PC-9 (cell line): ENCODE results near the gene PCGF2. TPM values are rescaled to one million over a fixed set of nuclear protein-coding genes. Genes with fewer than 3 reads are reported as not detected.

ENCODE experiments used
- BruUV-seq: library from RNA; stranded (reverse); fragments of 400-500 nt; replicated peaks from 2 replicates; lab custom pipeline; 2021; lab: Mats Ljungman, UMichigan
- CTCF ChIA-PET: fragments of 300-600 bp; sonication (Branson Sonifier 250); formaldehyde crosslinking; loops from one replicate; lab custom pipeline; 2022; ENCODE audit warnings: antibody characterized with exemption; lab: Charles Lee
- POLR2A ChIA-PET: fragments of 300-600 bp; sonication (Branson Sonifier 250); formaldehyde crosslinking; loops from one replicate; lab custom pipeline; 2022; ENCODE audit warnings: antibody characterized with exemption; ENCODE audit not compliant: unreplicated experiment; lab: Charles Lee
- DNase-seq, 2 experiments: peaks; one replicate each; pipeline versions ENCODE4 v3.0.0 to v3.0.0-alpha.2; 2015 to 2022; ENCODE audit warnings: mixed read lengths in 1 of 2
- H2AFZ ChIP-seq: fragments of 200-600 bp; sonication (generic); 2 replicates; pipeline ENCODE4 v1.8.1; 2017; ENCODE audit warnings: antibody characterized with exemption
- H3F3A ChIP-seq: fragments of 200-600 bp; sonication (generic); 2 replicates; pipeline ENCODE4 v1.8.1; 2017; ENCODE audit warnings: antibody characterized with exemption, mild to moderate bottlenecking, low read depth; ENCODE audit not compliant: insufficient read depth
- H3K27ac ChIP-seq: fragments of 200-600 bp; sonication (generic); 2 replicates; pipeline ENCODE4 v1.6.1; 2016; ENCODE audit warnings: mixed run types
- H3K27me3 ChIP-seq: fragments of 200-600 bp; sonication (generic); 2 replicates; pipeline ENCODE4 v1.6.1; 2016; ENCODE audit warnings: low read depth, mixed run types; ENCODE audit not compliant: insufficient read depth
- H3K36me3 ChIP-seq: fragments of 200-600 bp; sonication (generic); 2 replicates; pipeline ENCODE4 v1.6.1; 2016; ENCODE audit warnings: low read depth, mixed run types
- H3K4me1 ChIP-seq: fragments of 200-600 bp; sonication (generic); replicated peaks from 2 replicates; pipeline ENCODE4 v1.6.1; 2016; ENCODE audit warnings: mixed run types; ENCODE audit not compliant: insufficient read depth
- H3K4me2 ChIP-seq: fragments of 200-600 bp; sonication (generic); 2 replicates; pipeline ENCODE4 v1.6.1; 2017; ENCODE audit warnings: mixed run types
- H3K4me3 ChIP-seq: fragments of 200-600 bp; sonication (generic); 2 replicates; pipeline ENCODE4 v1.6.1; 2016; ENCODE audit warnings: mixed run types
- H3K79me2 ChIP-seq: fragments of 200-600 bp; sonication (generic); 2 replicates; pipeline ENCODE4 v1.6.1; 2017; ENCODE audit warnings: low read depth, mixed run types
- H3K9me2 ChIP-seq: fragments of 200-600 bp; sonication (generic); 2 replicates; pipeline ENCODE4 v1.8.1; 2017; ENCODE audit warnings: mild to moderate bottlenecking; ENCODE audit not compliant: insufficient read depth
- H3K9me3 ChIP-seq: fragments of 200-600 bp; sonication (generic); 2 replicates; pipeline ENCODE4 v1.8.1; 2016; ENCODE audit warnings: low read depth; ENCODE audit not compliant: insufficient read depth
- H4K20me1 ChIP-seq: fragments of 200-600 bp; sonication (generic); 2 replicates; pipeline ENCODE4 v1.8.1; 2017; ENCODE audit not compliant: insufficient read depth
- CTCF ChIP-seq: fragments of 200-600 bp; sonication (generic); conservative IDR thresholded peaks from 2 replicates; pipeline ENCODE4 v1.6.1; 2017; ENCODE audit warnings: mixed run types, antibody characterized with exemption, mild to moderate bottlenecking, moderate library complexity
- EZH2 ChIP-seq: fragments of 200-600 bp; sonication (generic); IDR thresholded peaks from 2 replicates; pipeline ENCODE4 v1.8.0; 2017; ENCODE audit warnings: antibody characterized with exemption, low read depth
- intact Hi-C: fragments of 100-400 bp; cut with micrococcal nuclease; formaldehyde crosslinking; loops from one replicate; pipeline ENCODE4 v1.10.0; 2022; ENCODE audit not compliant: unreplicated experiment
- total RNA-seq: library from RNA; stranded (reverse); gene quantifications from 2 replicates; pipeline ENCODE4 v1.2.3, GENCODE V29; 2021

Gene PCGF2
- total RNA-seq, 1 experiment from 2014 or later = 43.3 TPM

GRCh38 chr17:38747463-38748148 is 530 bp downstream of the PCGF2 start:
- Histone ChIP-seq H3K36me3 (no peaks in the 10 kb centered on the region), H3K27me3 (no peaks in the 10 kb centered on the region), H3K9me3 (no peaks in the 10 kb centered on the region), H3K9me2 (no peaks in the 10 kb centered on the region), H3K4me3 (peak overlapping the region; percentile 98), H4K20me1 (peaks cover 31% of the 10 kb centered on the region), H3F3A (peaks cover 37% of the 10 kb centered on the region), H3K79me2 (peaks cover 77% of the 10 kb centered on the region), H3K4me1 (peaks cover 27% of the 10 kb centered on the region), H2AFZ (peak overlapping the region; percentile 89), H3K4me2 (peak overlapping the region; percentile 86), H3K27ac (0 out of 2 replicates have a peak overlapping the region, but pooled peaks have one; percentile 25)
- POLR2A ChIA-PET = no interaction called here
- no TSS peak for BruUV-seq
- CTCF ChIA-PET = no interaction called here
- TF ChIP-seq EZH2 (no peak), CTCF (no peak; the same call in 1 of the 2 replicates)
- no peak for DNase-seq
- intact Hi-C loops = loop anchor here (2.0 kb wide), 2 partner anchors 43 to 121 kb away; partner anchors contain the start of gene MLLT6

DNA sequence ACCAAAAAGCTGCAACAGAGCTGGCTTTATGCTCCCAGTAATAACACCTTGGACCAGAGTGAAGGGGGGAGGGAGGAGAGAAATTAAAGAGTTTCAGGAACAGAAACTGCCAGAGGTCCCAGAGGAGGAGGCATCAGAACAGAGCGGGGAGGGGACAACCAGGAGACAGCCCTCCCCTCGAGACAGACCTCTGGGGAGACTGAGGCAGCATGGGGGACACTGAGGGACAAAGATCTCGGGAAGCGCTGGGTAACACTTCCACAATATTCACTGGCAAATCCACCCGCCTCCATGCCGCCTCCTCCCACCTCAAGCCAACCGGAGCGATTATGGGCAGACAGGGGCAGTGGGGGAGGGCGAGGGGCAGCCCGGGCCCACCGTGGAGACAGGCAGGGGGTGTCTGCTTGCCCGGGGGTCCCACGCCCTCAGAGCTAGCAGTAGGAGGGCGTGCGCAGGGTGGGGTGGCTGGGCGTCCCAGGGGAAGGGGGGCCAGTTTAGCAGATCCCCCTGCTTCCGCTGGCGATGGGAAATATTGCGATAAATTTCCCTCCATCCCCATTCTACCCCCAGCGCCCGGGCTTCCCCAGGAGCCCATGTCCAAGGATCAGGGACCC is 1.2 kb downstream of the PCGF2 start:
- no peak overlapping the region for H3K27ac ChIP-seq
- CTCF ChIA-PET = interaction anchor here (0.7 kb wide), 1 partner anchor 62 kb away, joined by 3 read pairs; no protein-coding TSS in a partner anchor

More for the DNA sequence above, 1.2 kb downstream of the PCGF2 start:
- DNase-seq = no peak
- intact Hi-C loops = no loop called here
- H4K20me1 ChIP-seq = peaks cover 38% of the 10 kb centered on the region
- BruUV-seq = no TSS peak
- peak overlapping the region; percentile 98 for H3K4me3 ChIP-seq
- no peaks in the 10 kb centered on the region for H3K9me2 ChIP-seq
- no peaks in the 10 kb centered on the region for H3K27me3 ChIP-seq
- TF ChIP-seq EZH2 (no peak), CTCF (no peak)
- H3K4me2 ChIP-seq = peak overlapping the region; percentile 86
- peaks cover 84% of the 10 kb centered on the region for H3K79me2 ChIP-seq
- POLR2A ChIA-PET = no interaction called here
- peaks cover 37% of the 10 kb centered on the region for H3F3A ChIP-seq
- no peaks in the 10 kb centered on the region for H3K9me3 ChIP-seq
- H3K4me1 ChIP-seq = peaks cover 27% of the 10 kb centered on the region
- no peak overlapping the region; the same call in 1 of the 2 replicates for H2AFZ ChIP-seq
- H3K36me3 ChIP-seq = no peaks in the 10 kb centered on the region
